Measurements from ENCODE around the gene ARHGAP25.
A peak's percentile ranks its signal among the peaks of the same experiment; 100 is the strongest.

The ARHGAP25 gene

GRCh38 chr2:68742626-68743415 lies 8.2 kb downstream of the ARHGAP25 start:
- DNase-seq (ENCODE audit: low spot score) = no peak

DNA sequence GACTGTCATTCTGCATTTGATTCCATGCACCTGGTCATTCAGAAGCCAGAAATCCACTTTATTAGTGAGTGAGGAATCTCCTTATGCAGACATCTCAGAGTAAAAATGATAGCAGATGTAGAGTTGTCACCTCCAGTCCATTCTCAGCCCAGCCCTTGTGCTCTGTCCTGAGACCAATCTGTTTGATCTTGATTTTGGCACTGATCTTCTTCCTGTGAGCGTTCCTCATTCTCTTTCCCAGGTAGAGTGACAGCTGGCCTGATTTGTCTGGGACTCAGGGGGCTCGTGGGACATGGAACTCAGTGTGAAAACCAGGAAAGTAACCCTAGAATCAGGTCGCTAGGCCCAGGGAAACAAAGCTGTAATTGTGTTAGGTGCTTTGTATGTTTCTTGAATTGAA lies 8.9 kb downstream of the ARHGAP25 start:
- DNase-seq (ENCODE audit: low spot score) = no peak

GRCh38 chr2:68744366-68744912 lies 9.8 kb downstream of the ARHGAP25 start:
- DNase-seq (ENCODE audit: low spot score) = no peak

GRCh38 chr2:68745006-68745405 lies 10.4 kb downstream of the ARHGAP25 start:
- no peak for DNase-seq (ENCODE audit: low spot score)

DNA sequence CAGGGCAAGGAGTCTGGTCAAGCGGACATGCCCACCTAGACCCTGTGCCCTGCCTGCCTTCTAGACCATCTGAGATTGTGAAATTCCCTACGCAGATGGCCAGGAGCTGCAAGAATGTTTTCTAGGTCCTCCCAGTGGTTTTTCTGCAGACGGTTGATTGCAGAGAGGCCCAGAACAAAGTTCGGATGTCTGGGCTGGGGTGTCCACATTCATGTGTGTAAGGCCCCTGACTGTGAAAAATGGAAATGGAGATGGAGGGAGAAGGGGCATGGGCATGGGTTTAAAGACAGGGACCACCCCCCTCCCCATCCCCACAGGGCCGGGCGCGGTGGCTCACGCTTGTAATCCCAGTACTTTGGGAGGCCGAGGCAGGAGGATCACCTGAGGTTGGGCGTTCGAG lies 11.8 kb downstream of the ARHGAP25 start:
- no peak for DNase-seq (ENCODE audit: low spot score)

DNA sequence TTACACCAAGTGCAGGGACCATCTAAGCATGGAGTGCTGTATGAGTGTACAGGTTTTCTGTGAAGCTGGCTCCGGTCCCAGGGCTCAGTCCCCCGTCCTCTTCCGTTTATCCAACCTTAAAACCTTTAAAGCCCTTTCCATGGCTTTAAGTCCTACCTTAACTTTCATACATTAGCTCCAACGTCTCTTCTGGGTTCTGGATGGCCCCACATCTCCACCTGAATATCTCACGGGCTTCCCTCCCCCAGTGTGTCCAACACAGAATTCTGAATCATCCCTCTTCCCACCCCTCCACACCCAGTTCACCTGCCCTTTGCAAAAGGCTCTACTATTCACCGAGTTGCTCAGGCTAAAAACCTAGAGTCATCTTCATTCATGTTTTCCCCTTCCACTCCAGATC lies 12.8 kb downstream of the ARHGAP25 start:
- DNase-seq (ENCODE audit: low spot score) = no peak

- DNase-seq (ENCODE audit: low spot score) = no peak
Measured at GRCh38 chr2:68747900-68748299, 13.3 kb downstream of the ARHGAP25 start.

DNA sequence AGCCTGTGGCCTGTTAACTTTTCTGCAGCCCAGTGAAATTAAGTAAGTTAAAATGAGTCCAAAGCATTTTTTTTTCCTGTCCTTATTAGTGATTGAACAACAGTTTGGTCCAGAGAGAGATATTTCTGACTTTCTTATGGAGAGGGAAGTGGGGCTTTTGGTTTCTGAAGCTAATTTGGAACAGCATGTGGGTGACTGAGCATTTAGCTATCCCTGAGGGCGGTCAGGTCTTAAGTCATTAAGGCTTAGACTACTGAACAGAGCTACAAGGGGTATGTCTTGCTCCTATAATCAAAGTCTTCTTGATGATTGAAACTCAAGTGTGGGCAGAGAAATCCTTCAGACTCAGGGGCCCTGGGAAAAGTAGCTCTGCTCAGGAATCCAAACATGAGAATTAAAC lies 14.0 kb downstream of the ARHGAP25 start:
- no peak for DNase-seq (ENCODE audit: low spot score)

DNA sequence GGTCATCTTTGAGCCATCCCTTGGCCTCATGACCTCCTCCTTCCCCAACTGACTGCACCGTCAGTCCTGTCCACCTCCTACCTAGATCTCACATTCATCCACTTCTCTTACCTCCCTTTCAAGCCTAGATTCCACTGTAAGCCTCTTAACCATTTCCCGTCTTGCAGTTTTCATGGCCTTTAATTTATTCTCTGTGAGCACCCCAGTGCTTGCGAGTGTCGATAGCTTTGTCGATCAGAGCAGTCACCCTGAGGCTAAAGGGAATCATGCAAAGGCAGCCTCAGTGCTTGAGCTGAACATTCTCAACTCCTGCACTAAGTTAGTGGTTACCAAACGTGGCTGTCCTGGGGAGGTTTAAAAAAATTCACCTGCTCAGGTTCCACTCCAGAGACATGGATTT lies 14.7 kb downstream of the ARHGAP25 start:
- no peak for DNase-seq (ENCODE audit: low spot score)

- DNase-seq (ENCODE audit: low spot score) = no peak
Measured at GRCh38 chr2:68750592-68751396, 16.2 kb downstream of the ARHGAP25 start.

- peak; percentile 78 for DNase-seq (ENCODE audit: low spot score)
Measured at GRCh38 chr2:68751397-68752339, 17.1 kb downstream of the ARHGAP25 start.

- no peak for DNase-seq (ENCODE audit: low spot score)
Measured at GRCh38 chr2:68753318-68753717, 18.7 kb downstream of the ARHGAP25 start.

- DNase-seq (ENCODE audit: low spot score) = no peak
Measured at GRCh38 chr2:68755071-68755470, 20.5 kb downstream of the ARHGAP25 start.

GRCh38 chr2:68756178-68756577 lies 21.6 kb downstream of the ARHGAP25 start:
- no peak for DNase-seq (ENCODE audit: low spot score)

- DNase-seq (ENCODE audit: low spot score) = no peak
Measured at GRCh38 chr2:68757081-68757480, 22.5 kb downstream of the ARHGAP25 start.

- DNase-seq (ENCODE audit: low spot score) = no peak
Measured at GRCh38 chr2:68762100-68762499, 27.5 kb downstream of the ARHGAP25 start.

DNA sequence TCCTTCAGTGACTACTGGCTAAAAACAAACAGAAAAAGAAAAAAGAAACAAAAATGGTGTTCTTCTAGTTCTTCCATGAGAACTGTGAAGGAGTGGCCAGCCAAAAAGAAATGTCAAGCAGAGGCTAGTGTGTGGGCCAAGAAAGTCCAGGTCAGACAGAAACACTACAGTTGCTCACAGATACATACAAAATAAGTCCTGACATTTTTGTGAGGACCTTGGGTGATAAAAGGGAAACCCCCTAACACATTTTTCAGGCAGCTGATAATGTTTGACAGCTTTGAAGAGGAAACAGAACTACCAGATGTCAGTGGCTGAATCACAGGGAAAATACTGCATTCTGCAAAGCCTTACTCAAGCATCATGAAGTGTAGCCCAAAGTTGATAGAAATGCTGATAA lies 28.1 kb downstream of the ARHGAP25 start:
- DNase-seq (ENCODE audit: low spot score) = no peak

DNA sequence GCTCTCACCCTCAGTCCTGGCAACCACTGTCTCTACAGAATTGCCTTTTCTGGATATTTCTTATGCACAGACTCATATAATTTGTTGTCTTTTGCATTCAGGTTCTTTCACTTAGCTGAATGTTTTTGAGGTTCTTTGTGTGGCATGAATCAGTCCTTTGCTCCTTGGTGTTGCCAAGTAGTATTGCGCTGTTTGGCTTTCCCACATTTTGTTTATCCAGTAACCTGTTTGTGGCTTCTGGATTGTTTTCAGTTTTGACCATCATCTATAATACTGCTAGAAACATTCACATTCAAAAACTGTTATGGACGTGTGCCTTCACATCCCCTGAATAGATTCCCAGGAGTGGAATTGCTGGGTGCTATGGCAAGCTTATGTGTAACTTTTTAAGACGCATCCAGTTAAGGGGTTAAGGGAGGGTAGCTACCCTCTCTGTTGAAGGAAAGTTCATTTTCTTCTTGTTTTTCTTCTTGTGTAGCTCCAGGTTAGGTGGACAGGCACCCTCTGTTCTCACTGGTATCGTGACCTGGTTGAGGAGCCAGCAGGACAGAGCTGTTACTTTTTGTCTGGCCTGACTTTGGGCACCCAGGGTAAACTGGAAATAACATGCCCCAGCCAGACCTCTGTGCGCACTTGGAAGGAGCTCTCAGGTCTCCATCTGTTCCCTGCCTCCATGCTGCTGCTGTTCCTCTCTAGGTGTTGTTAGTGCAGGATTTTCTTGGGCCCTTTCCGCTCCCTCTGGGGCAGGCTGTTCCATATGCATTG lies 29.6 kb downstream of the ARHGAP25 start:
- no peak for DNase-seq (ENCODE audit: low spot score)

- no peak for DNase-seq (ENCODE audit: low spot score)
Measured at GRCh38 chr2:68764806-68765311, 30.2 kb downstream of the ARHGAP25 start.

GRCh38 chr2:68765739-68766375 lies 31.2 kb downstream of the ARHGAP25 start:
- DNase-seq (ENCODE audit: low spot score) = no peak
